Trophoblast cell (in vitro differentiated cells and primary cell): ENCODE measurements around the gene HOGA1.

ENCODE experiments used
- DNase-seq, 2 donors: peaks; one replicate each; pipeline ENCODE4 v3.0.0-alpha.2; 2016
- H2AFZ ChIP-seq: 2 replicates; pipeline ENCODE4 v1.6.1; 2013; ENCODE audit warnings: low read length, moderate library complexity, mild to moderate bottlenecking; ENCODE audit not compliant: insufficient read depth, poor library complexity
- H2AK5ac ChIP-seq: 2 replicates; pipeline ENCODE4 v1.6.1; 2013; ENCODE audit warnings: mild to moderate bottlenecking, low read length
- H2BK120ac ChIP-seq: 2 replicates; pipeline ENCODE4 v1.6.1; 2013; ENCODE audit warnings: low read length, mild to moderate bottlenecking, moderate library complexity; ENCODE audit not compliant: insufficient read depth, poor library complexity
- H2BK12ac ChIP-seq: 2 replicates; pipeline ENCODE4 v1.6.1; 2013; ENCODE audit warnings: mild to moderate bottlenecking, low read length, moderate library complexity
- H2BK5ac ChIP-seq: 2 replicates; pipeline ENCODE4 v1.6.1; 2013; ENCODE audit warnings: low read length, low read depth, moderate library complexity, mild to moderate bottlenecking; ENCODE audit not compliant: poor library complexity
- H3K14ac ChIP-seq: 2 replicates; pipeline ENCODE4 v1.6.1; 2013; ENCODE audit warnings: mild to moderate bottlenecking, low read length
- H3K18ac ChIP-seq: 2 replicates; pipeline ENCODE4 v1.6.1; 2013; ENCODE audit warnings: mild to moderate bottlenecking, low read length
- H3K23ac ChIP-seq: 2 replicates; pipeline ENCODE4 v1.6.1; 2013; ENCODE audit warnings: low read length
- H3K27ac ChIP-seq: 2 replicates; pipeline ENCODE4 v1.5.1; 2013; ENCODE audit warnings: low read depth, mild to moderate bottlenecking, inconsistent platforms, low read length, moderate library complexity
- H3K27me3 ChIP-seq: 2 replicates; pipeline ENCODE4 v1.6.1; 2013; ENCODE audit warnings: inconsistent platforms, mild to moderate bottlenecking, low read length, moderate library complexity; ENCODE audit not compliant: insufficient read depth
- H3K36me3 ChIP-seq, 2 experiments: 1 replicate in 1 of 2; 2 replicates in 1 of 2; pipeline ENCODE4 v1.6.1; 2013; ENCODE audit warnings: low read length in 2 of 2, mild to moderate bottlenecking in 2 of 2, moderate library complexity in 1 of 2; ENCODE audit not compliant: insufficient read depth in 2 of 2, control insufficient read depth in 1 of 2
- H3K4ac ChIP-seq: 2 replicates; pipeline ENCODE4 v1.6.1; 2013; ENCODE audit warnings: low read depth, mild to moderate bottlenecking, low read length, moderate library complexity
- H3K4me1 ChIP-seq, 2 experiments: 1 replicate in 1 of 2; 2 replicates in 1 of 2; pipeline ENCODE4 v1.6.1; 2013; ENCODE audit warnings: low read length in 2 of 2, mild to moderate bottlenecking in 2 of 2, moderate library complexity in 1 of 2; ENCODE audit not compliant: insufficient read depth in 2 of 2, control insufficient read depth in 1 of 2
- H3K4me2 ChIP-seq: 2 replicates; pipeline ENCODE4 v1.6.1; 2013; ENCODE audit warnings: inconsistent platforms, mild to moderate bottlenecking, low read length, moderate library complexity
- H3K4me3 ChIP-seq: 2 replicates; pipeline ENCODE4 v1.5.1; 2013; ENCODE audit warnings: mild to moderate bottlenecking, low read depth, low read length, inconsistent platforms
- H3K79me1 ChIP-seq: one replicate; pipeline ENCODE4 v1.6.1; 2013; ENCODE audit warnings: low read length
- H3K79me2 ChIP-seq: 2 replicates; pipeline ENCODE4 v1.6.1; 2013; ENCODE audit warnings: low read length, mild to moderate bottlenecking; ENCODE audit not compliant: control insufficient read depth, insufficient read depth, poor library complexity
- H3K9ac ChIP-seq: 2 replicates; pipeline ENCODE4 v1.6.1; 2013; ENCODE audit warnings: mild to moderate bottlenecking, low read length
- H3K9me3 ChIP-seq: 2 replicates; pipeline ENCODE4 v1.6.1; 2013; ENCODE audit warnings: low read depth, mild to moderate bottlenecking, control low read depth, inconsistent platforms, low read length; ENCODE audit not compliant: insufficient read depth
- H4K12ac ChIP-seq: 2 replicates; pipeline ENCODE4 v1.6.1; 2013; ENCODE audit warnings: low read depth, mild to moderate bottlenecking, low read length, moderate library complexity
- H4K8ac ChIP-seq: 2 replicates; pipeline ENCODE4 v1.6.1; 2013; ENCODE audit warnings: low read depth, mild to moderate bottlenecking, low read length, moderate library complexity
- H4K91ac ChIP-seq: one replicate; pipeline ENCODE4 v1.6.1; 2013; ENCODE audit warnings: low read depth, mild to moderate bottlenecking, low read length, moderate library complexity
- WGBS: extraction: QIAGEN DNeasy Blood & Tissue Kit; methylation state at CpG from one replicate; pipeline ENCODE4 v1.1.7; 2013; ENCODE audit warnings: missing lambda C conversion rate; ENCODE audit not compliant: insufficient read length, insufficient coverage; ENCODE audit errors: extremely low coverage; 5-methylcytosine and 5-hydroxymethylcytosine counted together

The HOGA1 gene

DNA sequence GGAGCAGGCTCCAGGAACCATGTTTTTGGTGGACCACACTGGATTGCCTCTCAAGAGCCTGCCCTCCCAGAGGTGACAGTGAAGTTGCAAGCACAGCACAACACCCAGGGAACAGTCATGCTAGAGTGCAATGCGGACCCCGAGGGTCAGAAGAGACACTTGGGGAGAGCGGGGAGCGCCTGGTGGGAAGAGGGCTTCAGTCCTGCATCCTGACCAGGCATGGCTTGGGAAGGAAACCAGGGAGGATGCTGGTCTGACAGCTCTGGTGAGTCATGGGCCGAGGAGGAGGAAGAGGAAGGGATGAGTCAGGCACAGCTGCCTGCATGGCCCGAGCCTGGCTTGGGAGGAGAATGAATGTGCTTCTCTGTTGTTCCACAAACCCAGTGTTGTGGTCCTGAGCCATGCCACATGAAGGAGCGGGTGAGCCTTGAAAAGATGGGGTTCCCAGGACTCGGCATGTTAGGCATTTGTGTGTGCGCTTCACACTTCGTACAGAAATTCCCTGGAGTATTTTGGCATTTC lies 41.1 kb upstream of the HOGA1 start:
- Histone ChIP-seq H4K12ac (peak overlapping the region; percentile 39), H3K9ac (no peak overlapping the region), H2AFZ (no peak overlapping the region), H3K4ac (peak overlapping the region; percentile 72), H3K18ac (peak overlapping the region; percentile 86), H3K14ac (peak overlapping the region; percentile 68), H3K27me3 (no peaks in the 10 kb centered on the region), H2BK120ac (peak overlapping the region; percentile 99), H3K9me3 (no peaks in the 10 kb centered on the region), H3K4me3 (no peak overlapping the region), H3K27ac (peak overlapping the region; percentile 98), H3K36me3 (no peaks in the 10 kb centered on the region), H4K91ac (peak overlapping the region; percentile 98), H3K79me1 (peaks cover 25% of the 10 kb centered on the region), H3K23ac (no peak overlapping the region), H2BK12ac (peak overlapping the region; percentile 91), H3K79me2 (peaks cover 2% of the 10 kb centered on the region), H2BK5ac (peak overlapping the region; percentile 97), H3K4me1 (peaks cover 45% of the 10 kb centered on the region in 2 experiments), H4K8ac (peak overlapping the region; percentile 86), H2AK5ac (peak overlapping the region; percentile 13), H3K4me2 (peak overlapping the region; percentile 13)
- DNase-seq: peak; percentile 83 to 87
- no CpG with 5 or more reads among the region's 10 CpGs for WGBS

DNA sequence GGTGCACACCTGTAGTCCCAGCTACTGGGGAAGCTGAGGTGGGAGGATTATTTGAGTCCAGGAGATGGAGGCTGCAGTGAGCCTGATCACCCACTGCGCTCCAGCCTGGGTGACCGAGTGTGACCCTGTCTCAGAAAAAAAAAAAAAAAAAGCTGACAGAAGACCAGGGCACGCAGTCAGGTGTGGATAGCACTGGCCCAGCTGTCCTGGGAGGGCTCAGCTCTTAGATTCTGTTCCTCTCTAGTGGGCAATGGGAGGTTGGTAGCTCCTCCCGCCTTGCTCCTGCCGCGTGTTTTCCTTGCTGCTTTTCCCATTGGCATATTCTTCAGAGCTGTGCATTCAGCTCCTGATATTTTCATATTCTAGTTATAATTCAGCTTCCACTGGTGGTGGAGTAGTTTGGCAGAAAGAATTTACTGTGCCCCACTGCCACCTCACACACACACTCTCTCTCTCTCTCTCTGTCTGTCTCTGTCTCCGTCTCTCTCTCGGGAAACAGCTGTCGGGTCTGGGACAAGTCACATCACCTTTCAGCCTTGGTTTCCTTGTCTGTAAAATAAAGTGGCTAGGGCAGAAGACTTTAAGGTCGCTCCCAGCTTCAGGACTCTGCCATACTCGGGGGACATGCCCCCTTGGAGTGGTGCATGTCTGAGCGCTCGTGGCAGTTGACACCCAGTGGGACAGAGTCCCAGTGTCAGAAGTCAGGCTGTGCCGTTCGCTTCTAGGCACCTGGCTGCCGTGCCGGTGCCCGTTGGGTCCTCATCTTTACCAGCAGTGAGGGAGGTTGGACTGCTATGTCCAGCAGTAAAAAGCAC lies 37.5 kb upstream of the HOGA1 start:
- no peaks in the 10 kb centered on the region for H3K9me3 ChIP-seq
- WGBS: no CpG with 5 or more reads among the region's 18 CpGs

DNA sequence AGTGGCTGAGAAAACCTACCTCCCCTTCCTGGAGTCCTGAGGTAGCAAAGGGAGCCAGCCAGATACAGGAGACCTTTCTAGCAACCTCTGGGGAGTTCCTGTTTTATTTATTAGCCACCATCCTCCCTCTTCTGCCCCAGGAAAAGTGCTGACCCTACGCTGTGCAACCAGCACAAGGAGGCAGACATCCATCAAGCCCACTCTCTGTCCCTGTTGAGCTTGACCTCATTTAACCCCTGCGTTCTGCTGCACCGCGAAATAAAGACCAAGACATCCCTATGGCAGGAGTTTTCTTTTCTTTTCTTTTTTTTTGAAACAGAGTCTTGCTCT lies 37.0 kb upstream of the HOGA1 start:
- Histone ChIP-seq H3K4me3 (no peak overlapping the region), H3K79me2 (peaks cover 2% of the 10 kb centered on the region), H2BK12ac (peak overlapping the region; percentile 71), H3K23ac (no peak overlapping the region), H3K79me1 (peaks cover 31% of the 10 kb centered on the region), H3K36me3 (no peaks in the 10 kb centered on the region), H3K4me2 (no peak overlapping the region), H2AFZ (no peak overlapping the region), H3K27ac (no peak overlapping the region), H4K12ac (no peak overlapping the region), H4K91ac (peak overlapping the region; percentile 65), H3K9me3 (no peaks in the 10 kb centered on the region), H3K27me3 (no peaks in the 10 kb centered on the region), H4K8ac (no peak overlapping the region), H3K4ac (peak overlapping the region; percentile 21), H2AK5ac (peak overlapping the region; percentile 61), H2BK120ac (no peak overlapping the region), H2BK5ac (no peak overlapping the region), H3K9ac (no peak overlapping the region), H3K4me1 (peaks cover 47 to 48% of the 10 kb centered on the region in 2 experiments), H3K14ac (peak overlapping the region; percentile 38), H3K18ac (peak overlapping the region; percentile 55)
- no CpG with 5 or more reads among the region's 4 CpGs for WGBS
- DNase-seq: no peak

More for the DNA sequence above, 37.5 kb upstream of the HOGA1 start:
- peaks cover 35% of the 10 kb centered on the region for H3K79me1 ChIP-seq
- no peak overlapping the region for H2BK5ac ChIP-seq
- H3K9ac ChIP-seq: no peak overlapping the region
- no peak overlapping the region for H3K27ac ChIP-seq
- H3K4ac ChIP-seq: peak overlapping the region; percentile 21
- no peak overlapping the region for H3K4me2 ChIP-seq
- no peaks in the 10 kb centered on the region for H3K27me3 ChIP-seq
- no peak overlapping the region for H3K23ac ChIP-seq
- DNase-seq: no peak
- peak overlapping the region; percentile 71 for H2BK12ac ChIP-seq
- peak overlapping the region; percentile 65 for H4K91ac ChIP-seq
- no peak overlapping the region for H3K4me3 ChIP-seq
- no peak overlapping the region for H2BK120ac ChIP-seq
- peaks cover 51 to 52% of the 10 kb centered on the region in 2 experiments for H3K4me1 ChIP-seq
- peak overlapping the region; percentile 38 for H3K14ac ChIP-seq
- peaks cover 2% of the 10 kb centered on the region for H3K79me2 ChIP-seq
- no peak overlapping the region for H4K12ac ChIP-seq
- H3K18ac ChIP-seq: peak overlapping the region; percentile 55
- peak overlapping the region; percentile 61 for H2AK5ac ChIP-seq
- H4K8ac ChIP-seq: no peak overlapping the region
- no peaks in the 10 kb centered on the region for H3K36me3 ChIP-seq
- H2AFZ ChIP-seq: no peak overlapping the region

DNA sequence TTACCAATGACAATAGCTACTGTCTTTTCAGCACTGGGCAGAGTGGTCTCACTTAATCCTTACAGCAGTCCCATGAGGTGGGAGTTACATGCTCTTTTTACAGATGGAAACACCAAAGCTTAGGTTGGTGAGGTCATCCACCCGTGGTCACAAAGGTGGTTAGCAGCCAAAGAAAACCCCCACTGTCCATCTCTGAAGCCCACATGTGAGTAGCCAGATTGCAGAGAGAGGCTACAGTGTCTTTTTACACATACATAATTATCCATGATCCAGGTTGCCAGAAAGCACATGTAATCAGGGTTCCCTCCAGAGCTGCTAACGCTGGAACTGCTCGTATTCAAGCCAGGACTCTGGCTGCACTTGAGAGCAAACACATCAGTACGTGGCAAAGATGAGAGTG lies 36.2 kb upstream of the HOGA1 start:
- Histone ChIP-seq H4K91ac (peak overlapping the region; percentile 39), H2BK12ac (no peak overlapping the region), H4K8ac (no peak overlapping the region), H3K9me3 (no peaks in the 10 kb centered on the region), H3K79me2 (peaks cover 2% of the 10 kb centered on the region), H2AFZ (no peak overlapping the region), H3K4ac (no peak overlapping the region), H3K36me3 (no peaks in the 10 kb centered on the region), H3K4me2 (no peak overlapping the region), H3K27ac (no peak overlapping the region), H2BK120ac (no peak overlapping the region), H2AK5ac (no peak overlapping the region), H3K23ac (peak overlapping the region; percentile 29), H3K4me1 (peaks cover 40% of the 10 kb centered on the region in 2 experiments), H3K4me3 (no peak overlapping the region), H3K18ac (no peak overlapping the region), H3K14ac (no peak overlapping the region), H2BK5ac (no peak overlapping the region), H3K9ac (no peak overlapping the region), H3K79me1 (peaks cover 24% of the 10 kb centered on the region), H3K27me3 (no peaks in the 10 kb centered on the region), H4K12ac (no peak overlapping the region)
- no peak for DNase-seq
- no CpG with 5 or more reads among the region's 4 CpGs for WGBS
